Colonic mucosa (tissue), 4 donors: Measurements from ENCODE around the gene CBX5. TPM values are rescaled to one million over a fixed set of nuclear protein-coding genes. Genes with fewer than 3 reads are reported as not detected.

Experiments used
- DNase-seq: peaks from one replicate; pipeline ENCODE4 v3.0.0-alpha.2; 2020
- H3K27ac ChIP-seq: fragments of 200-600 bp; one replicate; pipeline ENCODE4 v1.8.0; 2021
- H3K27me3 ChIP-seq: fragments of 200-600 bp; one replicate; pipeline ENCODE4 v1.8.0; 2021
- H3K36me3 ChIP-seq: fragments of 200-600 bp; one replicate; pipeline ENCODE4 v1.8.0; 2021
- H3K4me1 ChIP-seq: fragments of 200-600 bp; one replicate; pipeline ENCODE4 v1.8.0; 2021; ENCODE audit warnings: mild to moderate bottlenecking
- H3K4me3 ChIP-seq: fragments of 200-600 bp; one replicate; pipeline ENCODE4 v1.8.0; 2021
- H3K9ac ChIP-seq, 2 donors: one replicate each; pipeline ENCODE4 v1.7.0; 2013; ENCODE audit warnings: control low read depth in 2 of 2, low read depth in 2 of 2, low read length in 2 of 2
- H3K9me3 ChIP-seq: fragments of 200-600 bp; one replicate; pipeline ENCODE4 v1.8.0; 2021
- intact Hi-C: fragments of 100-400 bp; cut with DNase I; formaldehyde crosslinking; loops from one replicate; pipeline ENCODE4 v1.14.1; 2022
- total RNA-seq, 2 donors: library from RNA; stranded (reverse); fragmentation: NEBNext Ultra II Directional in 1 of 2; extraction: Animal tissue kit (Norgen Biotek cat#: 25700) in 1 of 2; gene quantifications; one replicate each; pipeline ENCODE4 v1.2.1, GENCODE V29; 2021
- TF ChIP-seq, protein P1 (sequence below): fragments of 200-600 bp; IDR thresholded peaks from one replicate; pipeline ENCODE4 v1.8.0; 2022; ENCODE audit warnings: antibody characterized with exemption, mild to moderate bottlenecking
- donor health status: healthy.
- donor health status: DM: no; HTN: no; CAD: no.
- donor health status: DM: no; HTN: no; CAD: no.

CBX5 gene
- total RNA-seq, 2 donors from 2014 or later = 49.3 to 77.5 TPM

DNA sequence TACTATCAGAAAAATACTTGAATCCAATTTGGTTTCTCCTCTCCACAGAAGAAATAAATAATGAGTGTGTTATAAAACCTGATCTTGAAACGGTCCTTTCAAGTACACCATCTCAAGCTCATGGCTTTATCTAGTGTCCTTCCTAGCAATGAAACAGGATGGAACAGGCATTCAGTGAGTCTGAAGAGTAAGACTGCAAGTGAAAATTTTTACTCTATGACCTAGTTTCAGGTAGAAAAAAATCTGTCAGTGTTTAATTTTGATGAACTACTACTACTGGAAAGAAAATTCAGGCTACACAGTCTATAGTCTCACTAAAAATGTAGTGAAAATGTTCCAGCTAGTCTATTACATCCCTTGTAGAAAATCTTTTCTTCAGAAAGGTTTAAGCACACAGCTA lies 7.7 kb downstream of the CBX5 start:
- no peaks in the 10 kb centered on the region for H3K36me3 ChIP-seq
- no peak overlapping the region for H3K4me3 ChIP-seq
- no peaks in the 10 kb centered on the region for H3K27me3 ChIP-seq
- H3K27ac ChIP-seq = no peak overlapping the region
- H3K9ac ChIP-seq = no peak overlapping the region
- intact Hi-C loops = no loop called here
- DNase-seq = no peak
- H3K4me1 ChIP-seq = no peaks in the 10 kb centered on the region
- H3K9me3 ChIP-seq = no peaks in the 10 kb centered on the region
- TF ChIP-seq, protein P1, sequence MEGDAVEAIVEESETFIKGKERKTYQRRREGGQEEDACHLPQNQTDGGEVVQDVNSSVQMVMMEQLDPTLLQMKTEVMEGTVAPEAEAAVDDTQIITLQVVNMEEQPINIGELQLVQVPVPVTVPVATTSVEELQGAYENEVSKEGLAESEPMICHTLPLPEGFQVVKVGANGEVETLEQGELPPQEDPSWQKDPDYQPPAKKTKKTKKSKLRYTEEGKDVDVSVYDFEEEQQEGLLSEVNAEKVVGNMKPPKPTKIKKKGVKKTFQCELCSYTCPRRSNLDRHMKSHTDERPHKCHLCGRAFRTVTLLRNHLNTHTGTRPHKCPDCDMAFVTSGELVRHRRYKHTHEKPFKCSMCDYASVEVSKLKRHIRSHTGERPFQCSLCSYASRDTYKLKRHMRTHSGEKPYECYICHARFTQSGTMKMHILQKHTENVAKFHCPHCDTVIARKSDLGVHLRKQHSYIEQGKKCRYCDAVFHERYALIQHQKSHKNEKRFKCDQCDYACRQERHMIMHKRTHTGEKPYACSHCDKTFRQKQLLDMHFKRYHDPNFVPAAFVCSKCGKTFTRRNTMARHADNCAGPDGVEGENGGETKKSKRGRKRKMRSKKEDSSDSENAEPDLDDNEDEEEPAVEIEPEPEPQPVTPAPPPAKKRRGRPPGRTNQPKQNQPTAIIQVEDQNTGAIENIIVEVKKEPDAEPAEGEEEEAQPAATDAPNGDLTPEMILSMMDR = no peak

DNA sequence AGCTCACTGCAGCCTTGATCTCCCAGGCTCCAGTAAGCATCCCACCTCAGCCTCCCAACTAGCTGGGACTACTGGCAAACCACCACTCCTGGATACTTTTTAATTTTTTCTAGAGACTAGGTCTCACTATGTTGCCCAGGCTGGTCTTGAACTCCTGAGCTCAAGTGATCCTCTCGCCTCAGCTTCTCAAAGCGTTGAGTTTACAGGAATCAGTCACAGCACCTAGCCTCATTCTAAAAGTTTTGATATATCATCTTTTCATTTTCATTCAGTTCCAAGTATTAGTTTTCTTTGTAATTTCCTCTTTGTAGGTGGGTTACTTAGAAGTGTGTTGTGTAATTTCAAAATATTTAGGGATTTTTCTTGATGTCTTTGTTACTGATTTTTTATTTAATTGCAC lies 9.6 kb downstream of the CBX5 start:
- TF ChIP-seq, protein P1 = no peak
- H3K27ac ChIP-seq = no peak overlapping the region

DNA sequence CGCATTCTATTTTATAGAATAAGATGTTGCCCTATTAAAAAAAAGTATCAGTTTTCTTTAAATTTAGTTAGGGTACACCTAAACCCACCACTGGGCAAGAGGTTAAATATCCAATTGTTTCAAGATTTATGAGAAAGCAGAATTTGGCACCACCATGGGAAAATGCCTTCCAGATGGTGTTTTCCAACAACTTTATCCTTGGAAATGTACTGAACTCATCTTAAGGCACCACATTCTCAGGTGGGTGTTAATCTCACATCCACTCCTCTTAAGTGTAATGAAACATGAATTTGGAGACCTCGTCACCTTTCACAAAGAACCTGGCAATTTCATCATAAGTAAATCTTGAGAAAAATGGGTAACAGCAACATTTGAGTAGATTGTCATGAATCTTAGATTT lies 13.1 kb downstream of the CBX5 start:
- Histone ChIP-seq H3K27ac (no peak overlapping the region), H3K4me1 (no peaks in the 10 kb centered on the region), H3K4me3 (no peak overlapping the region), H3K27me3 (no peaks in the 10 kb centered on the region), H3K36me3 (no peaks in the 10 kb centered on the region), H3K9me3 (no peaks in the 10 kb centered on the region), H3K9ac (no peak overlapping the region)
- intact Hi-C loops = no loop called here
- TF ChIP-seq, protein P1 = no peak
- no peak for DNase-seq

More for the DNA sequence above, 9.6 kb downstream of the CBX5 start:
- Histone ChIP-seq H3K4me3 (no peak overlapping the region), H3K4me1 (no peaks in the 10 kb centered on the region), H3K9me3 (no peaks in the 10 kb centered on the region), H3K9ac (no peak overlapping the region), H3K27me3 (no peaks in the 10 kb centered on the region), H3K36me3 (no peaks in the 10 kb centered on the region)
- DNase-seq = no peak
- intact Hi-C loops = no loop called here

DNA sequence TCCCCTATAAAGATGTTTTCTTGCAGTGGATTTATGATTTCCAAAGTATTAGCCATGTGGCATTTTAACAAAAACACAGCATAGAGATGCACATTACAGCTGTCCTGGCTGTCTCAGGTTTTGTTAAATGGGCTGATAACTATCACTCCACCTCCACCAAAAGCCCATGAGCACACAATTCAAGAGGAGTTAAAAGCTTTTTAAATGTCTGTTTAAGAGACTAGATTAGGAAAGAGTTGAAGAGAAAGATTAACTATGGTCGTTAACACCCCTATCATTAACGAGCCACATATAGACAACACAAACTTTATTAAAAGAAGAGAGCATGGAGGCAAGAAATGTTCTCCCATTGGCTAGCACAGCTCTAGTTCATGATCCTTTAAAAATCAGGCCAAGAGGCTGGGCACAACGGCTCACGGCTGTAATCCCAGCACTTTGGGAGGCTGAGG lies 14.5 kb downstream of the CBX5 start:
- no peak overlapping the region for H3K27ac ChIP-seq
- TF ChIP-seq, protein P1 = no peak
- H3K9me3 ChIP-seq = no peaks in the 10 kb centered on the region
- no peak overlapping the region for H3K9ac ChIP-seq
- H3K4me1 ChIP-seq = no peaks in the 10 kb centered on the region
- no peaks in the 10 kb centered on the region for H3K36me3 ChIP-seq
- no peaks in the 10 kb centered on the region for H3K27me3 ChIP-seq
- intact Hi-C loops = no loop called here
- H3K4me3 ChIP-seq = no peak overlapping the region
- no peak for DNase-seq

DNA sequence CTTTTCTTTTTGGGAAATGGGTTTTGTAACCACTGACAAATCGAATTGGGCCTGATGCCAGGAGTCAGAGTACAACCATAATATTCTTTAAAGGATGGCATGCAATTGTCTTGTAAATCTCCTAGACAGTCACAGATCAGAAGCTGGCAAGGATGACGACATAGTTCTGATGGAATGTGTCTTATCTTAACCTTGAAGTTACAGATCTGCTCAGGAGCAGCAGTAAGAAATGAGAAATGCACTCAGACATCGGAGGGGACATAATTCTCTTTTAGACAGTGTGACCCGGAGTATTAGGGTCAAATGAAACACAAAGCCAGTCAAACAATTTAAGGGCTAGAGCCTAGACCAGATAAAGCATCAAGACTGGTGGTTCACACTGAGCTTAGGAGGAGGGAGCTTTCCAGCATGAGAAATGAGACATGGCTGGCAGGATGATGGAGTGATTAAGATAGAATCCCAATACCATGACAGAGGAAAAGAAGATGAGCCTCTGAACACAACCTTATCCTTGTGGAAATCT lies 17.5 kb downstream of the CBX5 start:
- Histone ChIP-seq H3K9ac (no peak overlapping the region), H3K27me3 (no peaks in the 10 kb centered on the region), H3K9me3 (no peaks in the 10 kb centered on the region), H3K27ac (no peak overlapping the region), H3K36me3 (no peaks in the 10 kb centered on the region), H3K4me1 (no peaks in the 10 kb centered on the region), H3K4me3 (no peak overlapping the region)
- DNase-seq = no peak
- intact Hi-C loops = no loop called here
- TF ChIP-seq, protein P1 = no peak
